DOHH2 (cell line): Measurements from ENCODE around the gene STAG2.

Experiments used
- CTCF ChIP-seq: fragments of 200-600 bp; sonication (generic); IDR thresholded peaks from one replicate; pipeline ENCODE4 v1.5.1; 2014; ENCODE audit warnings: antibody characterized with exemption, mild to moderate bottlenecking, low read depth, low read length; ENCODE audit not compliant: poor library complexity, severe bottlenecking
- EZH2phosphoT487 ChIP-seq: fragments of 200-600 bp; sonication (generic); IDR thresholded peaks from 2 replicates; pipeline ENCODE4 v1.6.1; 2017; ENCODE audit warnings: borderline replicate concordance, mild to moderate bottlenecking, antibody characterized with exemption, low read length, moderate library complexity, mixed read lengths

DNA sequence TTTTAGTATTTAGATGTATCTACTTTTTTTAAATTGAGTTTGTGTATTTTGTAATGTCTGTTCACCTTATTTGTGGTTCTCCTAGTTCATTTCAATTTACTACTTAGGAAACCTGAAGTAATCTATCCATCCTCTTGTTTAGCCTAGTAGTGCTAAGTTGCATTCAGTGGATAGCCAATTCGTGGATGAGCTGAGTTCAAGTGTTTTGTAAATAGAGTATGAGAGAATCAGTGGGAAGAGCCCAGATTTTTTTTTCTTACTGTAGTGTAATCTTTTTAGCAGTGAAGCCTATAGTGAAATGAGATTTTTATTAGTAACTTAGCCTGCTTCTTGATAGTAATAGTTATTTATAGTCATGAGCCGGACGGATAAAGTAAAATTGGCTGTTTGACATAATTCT, 21.7 kb downstream of the STAG2 start:
- no peak for TF ChIP-seq CTCF
- no peak for TF ChIP-seq EZH2phosphoT487
